DMS79 treated with DMSO at 0.1 percent for 48 hours (cell line): Measurements from ENCODE around the gene LDB3.

Experiments used
- DNase-seq: peaks from one replicate; lab custom pipeline; 2025; lab: John Stamatoyannopoulos, UW

LDB3 gene

DNA sequence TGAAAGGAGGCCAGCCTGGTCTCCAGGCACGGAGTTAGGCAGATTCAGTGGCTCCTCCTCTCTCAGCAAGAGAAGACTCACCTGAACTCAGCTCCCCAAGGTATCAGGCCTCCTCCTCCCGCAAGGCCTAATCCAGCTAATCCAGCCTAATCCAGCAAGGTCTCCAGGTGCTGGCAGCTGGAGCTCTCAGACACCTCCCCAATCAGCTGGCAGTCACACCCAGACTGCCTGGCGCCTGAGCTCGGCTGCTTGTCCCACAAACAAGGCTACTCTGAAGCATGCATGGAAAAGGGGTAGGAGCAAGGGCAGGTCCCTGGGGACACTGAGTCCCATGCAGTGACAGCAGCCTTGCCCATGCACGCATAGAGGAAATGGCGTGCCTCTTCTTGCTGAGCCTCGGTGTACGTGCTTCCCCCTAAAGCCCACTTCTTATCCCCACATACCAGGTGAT is 17.3 kb upstream of the LDB3 start:
- no peak for DNase-seq

DNA sequence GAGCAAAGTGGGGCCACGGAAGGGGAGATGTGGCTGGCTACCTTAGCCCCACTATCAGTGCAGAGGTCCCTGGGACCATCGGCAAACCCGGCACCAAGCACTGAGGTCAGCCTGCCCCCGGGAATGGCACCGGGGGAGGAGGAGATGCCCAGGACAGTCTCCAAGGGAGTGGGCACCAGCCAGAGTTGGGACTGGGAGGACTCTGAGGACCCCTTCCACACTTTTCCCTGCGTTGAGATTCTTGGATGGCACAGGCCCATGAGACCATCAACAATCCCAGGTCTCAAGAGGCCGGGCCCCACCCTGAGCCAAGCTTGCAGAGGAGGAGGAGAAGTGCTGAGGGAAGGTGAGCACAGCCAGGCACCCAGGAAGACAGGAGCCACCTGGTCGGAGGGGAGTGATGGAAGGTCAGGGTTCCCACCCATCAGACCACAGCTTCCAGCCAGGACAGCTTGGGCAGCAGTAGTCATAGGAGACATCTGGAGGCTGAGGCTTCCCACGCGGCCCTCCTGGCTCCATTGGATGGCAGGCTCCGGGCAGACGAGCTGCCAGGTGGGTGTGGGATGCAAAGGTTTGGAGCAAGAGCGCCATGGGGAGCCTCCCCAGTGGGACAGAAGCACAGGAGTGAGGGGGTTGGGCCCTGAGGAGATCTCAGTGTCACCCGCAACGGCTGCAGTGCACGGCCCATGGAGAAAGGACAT is 16.5 kb upstream of the LDB3 start:
- no peak for DNase-seq

DNA sequence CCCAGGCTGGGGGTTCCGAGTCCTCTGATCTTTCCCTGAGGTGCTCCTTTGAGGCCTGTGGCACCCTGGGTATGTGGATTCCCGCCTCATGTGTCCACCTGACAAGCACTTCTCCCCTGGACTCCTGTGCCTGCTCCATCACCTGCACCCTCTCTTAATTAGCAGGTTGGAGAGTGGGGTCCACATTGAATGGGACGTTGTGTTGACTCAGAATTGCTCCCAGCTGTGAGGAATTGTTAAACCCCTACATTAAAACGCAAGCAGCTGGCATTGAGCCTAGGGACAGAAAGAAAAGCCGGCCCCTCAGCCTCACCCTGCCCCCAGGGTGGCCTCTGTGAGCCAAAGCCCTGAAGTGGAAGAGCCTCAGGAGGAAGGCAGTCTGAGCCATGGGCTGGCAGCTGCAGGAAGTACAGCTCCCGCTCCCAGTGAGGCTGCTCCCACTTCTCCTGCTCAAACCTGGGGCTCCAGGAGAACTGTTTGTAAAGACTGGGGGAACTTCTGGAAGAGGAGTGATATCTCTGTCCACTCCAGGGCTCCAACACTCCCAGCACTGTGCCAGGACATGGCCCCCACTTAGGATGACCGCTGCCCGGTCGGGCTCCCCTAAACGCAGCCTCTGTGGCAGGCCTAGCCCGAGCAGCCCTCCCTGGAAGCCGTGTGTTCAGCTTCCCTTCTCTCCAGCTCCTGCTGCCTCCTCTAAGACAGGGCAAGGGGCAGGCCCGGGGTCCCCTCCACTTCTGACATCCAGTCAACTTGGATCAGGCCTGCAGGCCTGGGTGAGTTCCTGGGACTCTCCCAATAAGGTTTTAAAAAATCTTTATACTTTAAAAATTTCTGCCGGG is 15.7 kb upstream of the LDB3 start:
- DNase-seq: peak; percentile 71

DNA sequence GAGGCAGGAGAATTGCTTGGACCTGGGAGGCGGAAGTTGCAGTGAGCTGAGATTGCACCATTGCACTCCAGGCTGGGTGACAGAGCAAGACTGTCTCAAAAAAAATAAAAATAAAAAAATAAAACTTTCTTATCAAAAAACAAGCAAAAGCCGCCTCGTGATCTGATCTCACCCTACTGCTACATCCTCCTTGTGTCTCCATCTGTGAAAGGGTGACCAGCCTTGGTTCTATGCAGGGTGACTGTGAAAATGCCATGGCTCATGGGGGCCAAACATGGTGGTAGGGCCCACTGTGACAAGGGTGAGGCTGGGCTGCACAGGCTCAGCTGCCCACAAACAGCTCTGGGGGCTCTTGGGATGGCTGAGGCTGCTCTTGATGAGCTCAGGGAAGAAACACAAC is 14.9 kb upstream of the LDB3 start:
- no peak for DNase-seq

DNA sequence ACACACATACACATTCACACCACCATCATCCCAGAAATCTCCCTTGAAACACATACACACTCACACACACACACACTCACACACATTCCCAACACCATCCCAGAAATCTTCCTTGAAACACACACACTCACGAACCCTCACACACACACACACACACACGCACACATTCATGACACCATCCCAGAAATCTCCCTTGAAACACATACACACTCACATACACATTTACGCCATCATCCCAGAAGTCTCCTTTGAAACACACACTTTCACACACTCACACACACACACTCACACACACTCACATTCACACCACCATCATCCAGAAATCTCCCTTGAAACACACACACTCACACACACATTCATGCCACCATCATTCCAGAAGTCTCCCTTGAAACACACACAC is 14.3 kb upstream of the LDB3 start:
- no peak for DNase-seq

DNA sequence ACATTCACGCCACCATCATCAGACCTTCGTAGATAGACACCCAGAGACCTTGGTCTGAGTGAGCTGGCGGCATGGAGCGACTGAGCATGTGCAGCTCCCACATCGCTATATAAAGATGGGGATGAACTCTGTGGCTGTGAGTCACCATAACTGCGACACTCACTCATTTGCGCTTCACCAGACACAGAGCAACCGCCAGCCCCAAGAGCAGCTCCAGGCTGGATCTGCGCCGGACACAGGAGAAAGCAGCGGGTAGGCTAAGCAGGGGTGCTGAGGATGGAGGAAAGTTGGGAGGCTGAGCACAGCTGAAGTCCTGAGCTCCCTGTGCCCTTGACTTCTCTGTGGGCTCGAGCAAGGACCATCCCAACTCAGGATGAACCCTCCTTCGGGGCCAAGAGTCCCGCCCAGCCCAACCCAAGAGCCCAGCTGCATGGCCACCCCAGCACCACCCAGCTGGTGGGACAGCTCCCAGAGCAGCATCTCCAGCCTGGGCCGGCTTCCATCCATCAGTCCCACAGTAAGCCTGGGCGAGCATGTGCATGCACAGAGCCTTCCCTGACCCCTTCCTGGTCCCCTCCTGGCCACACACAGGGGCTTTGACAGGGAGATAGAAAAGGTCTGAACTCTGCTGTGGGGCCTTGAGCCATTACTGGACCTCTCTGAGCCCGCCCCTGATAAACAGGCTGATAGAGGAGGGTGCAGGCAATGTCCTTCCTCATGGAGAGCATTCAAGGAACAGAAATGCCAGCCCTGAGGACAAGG is 13.7 kb upstream of the LDB3 start, which contains the start of gene OPN4:
Gene OPN4 (plus strand): TSS at position 137 of the 762 bp plus-strand sequence. CDS start 237 bp downstream, at position 374.
- DNase-seq: no peak

DNA sequence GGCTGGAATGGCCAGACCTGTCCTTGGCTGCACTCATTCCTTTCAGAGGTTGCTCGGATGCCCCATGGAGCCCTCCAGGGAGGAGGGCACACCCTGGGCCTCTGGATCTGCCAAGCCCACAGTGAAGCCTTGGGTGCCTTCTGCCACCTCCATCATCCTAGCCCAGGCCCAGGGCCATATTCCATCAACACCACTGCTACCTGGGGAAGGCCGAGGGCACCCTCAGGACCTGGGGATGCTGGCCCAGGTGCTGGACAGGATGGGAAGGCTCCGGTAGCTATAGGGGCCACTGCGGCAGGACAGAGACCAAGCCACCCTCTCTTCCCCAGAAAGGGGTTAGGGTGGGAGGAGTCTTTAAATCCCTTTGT is 13.2 kb upstream of the LDB3 start:
- DNase-seq: no peak

DNA sequence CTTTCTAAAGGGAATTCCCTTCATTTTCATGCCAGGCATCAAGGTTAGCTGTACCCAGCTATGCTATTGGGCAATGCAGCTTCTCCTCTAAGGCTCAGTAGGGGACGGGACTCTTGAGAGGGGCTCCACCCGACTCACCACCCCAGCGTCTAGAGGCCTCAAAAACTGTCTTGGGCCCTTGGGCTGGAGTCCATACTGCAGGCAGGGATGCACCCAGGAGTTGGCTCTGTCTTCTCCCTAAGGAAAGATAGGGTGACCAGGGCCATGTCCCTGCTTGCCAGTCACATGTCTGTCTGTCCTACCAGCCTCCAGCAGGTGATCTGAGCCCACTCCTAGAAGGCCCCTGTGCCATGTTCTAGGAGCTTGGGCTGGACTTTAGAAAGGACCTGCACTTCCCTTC is 12.7 kb upstream of the LDB3 start:
- DNase-seq: no peak

DNA sequence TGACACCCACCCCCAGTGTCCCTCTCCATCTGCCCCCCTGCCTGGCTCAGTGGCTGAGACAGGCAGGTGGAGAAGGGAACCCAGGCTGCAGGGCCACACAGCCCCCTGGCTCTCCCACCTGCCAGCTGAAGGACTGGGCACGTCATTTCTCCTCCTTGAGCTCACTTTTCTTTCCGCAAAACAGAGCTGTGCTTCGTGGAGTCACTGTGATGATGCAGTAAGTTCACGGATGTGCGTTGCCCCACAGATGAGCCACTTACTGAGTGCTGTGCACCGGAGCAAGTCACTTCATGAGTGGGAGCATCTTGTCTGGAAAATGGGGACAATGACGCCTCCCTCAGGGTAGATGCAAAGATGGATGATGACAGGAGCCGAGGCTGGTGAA is 11.3 kb upstream of the LDB3 start:
- no peak for DNase-seq

DNA sequence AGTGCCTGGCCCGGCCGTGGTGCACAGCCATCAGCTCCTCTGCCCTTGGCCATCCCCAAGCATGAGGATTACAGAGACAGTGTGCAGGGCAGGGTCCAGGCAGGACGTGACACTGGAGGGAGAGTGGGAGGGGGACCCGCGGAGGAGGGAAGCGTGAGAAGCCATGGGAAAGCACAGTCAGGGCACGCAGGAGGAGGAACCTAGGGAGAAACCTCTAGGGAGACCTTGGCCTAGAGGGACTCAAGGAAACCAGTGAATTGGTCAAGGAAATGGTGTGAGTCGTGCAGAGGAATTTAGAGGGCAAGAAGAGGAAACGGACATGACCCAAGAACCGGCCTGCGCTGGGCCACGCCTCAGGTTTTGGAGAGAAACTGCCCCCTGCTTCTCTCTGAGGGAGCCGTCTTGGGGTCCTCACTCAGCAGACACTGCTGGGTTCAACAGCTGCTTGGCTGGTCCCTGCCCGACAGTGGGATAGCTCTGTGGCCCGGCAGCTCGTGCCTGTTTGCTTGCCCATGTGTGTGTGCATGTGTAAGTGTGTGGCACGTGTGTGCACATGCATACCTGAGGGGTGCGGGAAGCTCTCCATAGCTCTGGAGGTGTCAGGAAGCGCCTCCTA is 10.8 kb upstream of the LDB3 start:
- no peak for DNase-seq

DNA sequence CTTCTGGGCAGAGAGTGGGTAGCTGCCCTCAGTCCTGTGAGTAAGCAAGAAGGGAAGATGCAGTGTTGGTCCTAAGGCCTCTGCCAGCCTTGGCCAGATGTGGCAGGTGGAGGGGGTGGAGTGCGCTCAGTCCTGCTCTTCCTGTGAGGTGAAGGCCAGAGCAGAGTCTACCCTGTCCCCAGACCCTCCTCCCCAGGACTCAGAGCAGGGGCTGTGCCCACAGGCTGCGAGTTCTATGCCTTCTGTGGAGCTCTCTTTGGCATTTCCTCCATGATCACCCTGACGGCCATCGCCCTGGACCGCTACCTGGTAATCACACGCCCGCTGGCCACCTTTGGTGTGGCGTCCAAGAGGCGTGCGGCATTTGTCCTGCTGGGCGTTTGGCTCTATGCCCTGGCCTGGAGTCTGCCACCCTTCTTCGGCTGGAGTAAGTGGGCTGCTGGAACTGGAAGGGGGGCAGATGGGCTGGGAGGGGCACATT is 10.0 kb upstream of the LDB3 start:
- DNase-seq: no peak

DNA sequence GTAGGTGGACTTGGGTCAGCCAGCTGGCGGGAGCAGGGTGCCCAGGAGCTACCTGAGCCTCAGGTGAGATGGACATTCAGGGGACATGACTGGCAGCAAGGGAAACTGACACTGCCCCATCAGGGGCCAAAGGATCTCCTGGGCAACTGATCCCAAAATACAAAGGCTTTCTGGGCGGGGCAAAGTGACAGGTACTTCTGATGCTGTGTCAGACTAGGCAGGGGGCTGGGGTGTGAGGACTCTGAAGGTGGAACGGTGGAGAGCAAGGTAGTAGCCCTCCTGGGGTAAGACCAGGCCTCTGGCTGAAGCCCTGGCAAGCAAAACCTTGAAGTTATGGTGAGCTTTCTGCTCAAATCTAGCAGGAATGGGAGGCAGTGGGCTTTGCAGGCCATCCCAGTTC is 9.6 kb upstream of the LDB3 start:
- DNase-seq: no peak

DNA sequence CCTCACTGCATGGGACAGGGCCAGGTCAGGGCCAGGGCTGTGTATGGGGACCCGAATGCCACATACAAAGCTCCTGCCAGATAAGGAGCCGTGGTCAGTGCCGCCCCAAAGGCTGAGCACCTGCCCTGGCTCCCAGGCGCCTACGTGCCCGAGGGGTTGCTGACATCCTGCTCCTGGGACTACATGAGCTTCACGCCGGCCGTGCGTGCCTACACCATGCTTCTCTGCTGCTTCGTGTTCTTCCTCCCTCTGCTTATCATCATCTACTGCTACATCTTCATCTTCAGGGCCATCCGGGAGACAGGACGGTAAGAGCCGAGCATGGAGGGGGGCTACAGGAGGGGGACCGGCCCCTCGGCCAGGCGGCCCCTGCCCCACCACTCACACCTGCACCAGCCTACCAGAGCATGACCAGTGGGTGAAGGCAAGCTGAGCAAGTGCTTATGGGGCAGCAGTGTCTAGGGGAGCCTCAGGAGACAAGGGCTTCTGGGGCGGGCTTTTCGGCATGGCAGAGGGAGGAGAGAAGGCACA is 9.1 kb upstream of the LDB3 start:
- DNase-seq: no peak

DNA sequence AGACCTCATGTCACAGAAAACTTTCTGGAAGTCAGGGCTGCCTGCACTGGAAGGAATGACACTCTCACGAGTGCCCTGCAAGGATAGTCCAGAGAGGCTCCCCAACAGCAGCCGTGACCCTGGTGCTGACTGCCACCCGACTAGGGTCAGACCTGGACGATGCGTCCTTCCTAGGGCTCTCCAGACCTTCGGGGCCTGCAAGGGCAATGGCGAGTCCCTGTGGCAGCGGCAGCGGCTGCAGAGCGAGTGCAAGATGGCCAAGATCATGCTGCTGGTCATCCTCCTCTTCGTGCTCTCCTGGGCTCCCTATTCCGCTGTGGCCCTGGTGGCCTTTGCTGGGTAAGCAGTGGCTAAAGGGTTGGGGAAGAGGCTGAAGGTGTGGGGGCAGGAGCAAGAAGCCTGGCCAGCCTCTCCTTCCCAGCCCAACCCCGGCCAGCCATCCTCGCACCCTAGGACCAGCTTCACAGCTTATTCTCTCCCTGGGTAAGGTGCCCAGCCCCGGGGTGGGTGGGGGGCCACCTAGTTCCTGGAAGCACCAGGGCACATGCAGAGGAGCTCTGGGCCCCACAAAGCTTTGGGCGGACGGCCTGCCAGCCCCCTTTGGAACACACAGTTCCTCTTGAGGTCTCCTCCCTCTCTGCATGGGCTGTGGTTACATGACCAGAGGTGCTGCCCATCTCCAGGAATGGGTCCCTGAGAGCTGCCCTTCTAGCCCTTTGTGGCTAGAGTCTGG is 8.4 kb upstream of the LDB3 start:
- DNase-seq: no peak

DNA sequence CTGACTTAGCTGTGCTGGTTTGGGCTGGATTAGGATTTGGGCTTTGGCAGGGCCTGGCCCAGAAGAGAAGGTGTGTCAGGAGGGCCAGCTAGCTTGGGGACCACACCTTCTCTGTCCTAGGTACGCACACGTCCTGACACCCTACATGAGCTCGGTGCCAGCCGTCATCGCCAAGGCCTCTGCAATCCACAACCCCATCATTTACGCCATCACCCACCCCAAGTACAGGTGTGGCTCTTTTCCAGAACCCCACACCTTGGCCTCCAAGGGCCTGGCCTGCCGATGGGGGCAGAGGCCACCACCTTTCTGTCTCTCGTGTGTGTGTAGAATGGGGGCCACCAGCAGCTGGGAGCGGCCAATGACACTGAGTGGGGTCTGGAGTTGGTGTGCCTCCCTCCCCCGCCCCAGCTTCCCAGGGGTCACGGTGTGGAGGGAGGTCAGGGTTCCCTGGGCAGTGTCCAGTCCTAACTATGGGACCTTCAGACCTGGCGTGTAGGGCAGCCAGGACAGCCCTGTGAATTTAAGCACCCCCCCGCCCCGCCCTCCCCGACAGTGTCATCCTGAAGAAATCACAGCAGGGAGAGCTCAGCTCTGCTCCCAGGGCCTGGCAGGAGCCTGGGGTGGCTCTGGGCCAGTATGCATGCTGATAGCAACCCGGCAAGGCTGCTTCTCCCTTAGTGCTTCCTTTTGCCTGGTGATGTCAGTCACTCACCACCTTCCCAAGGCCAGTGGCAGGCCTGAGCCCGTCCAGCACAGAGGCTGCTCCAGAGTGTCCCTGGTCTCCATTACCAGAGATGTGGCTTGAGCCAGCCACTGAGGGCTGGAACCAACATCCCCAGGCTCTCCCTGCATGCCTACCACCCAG is 6.9 kb upstream of the LDB3 start:
- DNase-seq: no peak

DNA sequence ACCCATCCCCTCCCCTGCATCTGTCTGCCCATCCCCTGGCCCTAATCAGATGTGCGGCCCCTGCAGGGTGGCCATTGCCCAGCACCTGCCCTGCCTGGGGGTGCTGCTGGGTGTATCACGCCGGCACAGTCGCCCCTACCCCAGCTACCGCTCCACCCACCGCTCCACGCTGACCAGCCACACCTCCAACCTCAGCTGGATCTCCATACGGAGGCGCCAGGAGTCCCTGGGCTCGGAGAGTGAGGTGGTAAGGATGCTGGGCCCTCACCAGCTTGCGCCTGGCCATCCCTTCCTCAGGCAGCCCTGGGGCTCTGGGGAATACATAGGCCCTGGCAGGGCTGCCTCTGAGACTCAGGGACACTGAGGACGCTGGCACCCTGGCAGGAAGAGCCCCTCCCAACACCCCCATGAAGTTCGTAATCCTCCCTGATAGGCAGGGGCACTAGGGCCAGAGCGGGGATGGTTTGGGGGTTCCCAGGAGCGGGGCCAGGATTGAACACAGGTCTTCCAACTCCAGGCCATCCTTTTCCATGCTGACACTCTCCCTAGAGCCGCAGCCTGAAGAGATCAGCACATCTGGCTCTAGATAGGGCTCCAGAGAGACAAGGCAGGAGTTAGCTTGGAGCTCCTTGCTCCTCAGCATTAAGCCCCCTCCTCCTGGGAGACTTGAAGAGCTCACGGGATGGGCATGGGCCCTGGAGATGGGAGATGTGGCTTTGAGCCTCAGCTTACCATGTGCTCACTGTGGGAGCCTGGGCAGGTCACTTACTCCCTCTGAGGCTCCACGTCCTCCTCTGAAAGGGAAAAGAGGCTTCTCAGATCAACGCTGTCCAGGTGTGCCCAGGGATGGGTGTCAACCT is 5.9 kb upstream of the LDB3 start:
- DNase-seq: no peak

DNA sequence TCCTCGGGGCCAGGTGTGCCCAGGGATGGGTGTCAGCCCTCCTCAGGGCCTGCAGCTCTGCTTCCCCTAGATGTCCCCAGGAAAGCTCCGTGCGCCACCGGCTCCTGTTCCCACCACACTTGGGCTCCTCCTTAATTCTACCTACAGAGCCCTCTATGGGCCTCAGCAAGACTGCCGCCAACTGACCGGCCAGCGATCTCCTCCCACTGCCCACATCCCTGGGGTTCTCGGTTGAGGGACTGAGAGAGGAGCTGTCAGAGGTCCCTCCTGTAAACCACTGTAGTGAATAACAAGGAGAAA is 5.3 kb upstream of the LDB3 start:
- no peak for DNase-seq

DNA sequence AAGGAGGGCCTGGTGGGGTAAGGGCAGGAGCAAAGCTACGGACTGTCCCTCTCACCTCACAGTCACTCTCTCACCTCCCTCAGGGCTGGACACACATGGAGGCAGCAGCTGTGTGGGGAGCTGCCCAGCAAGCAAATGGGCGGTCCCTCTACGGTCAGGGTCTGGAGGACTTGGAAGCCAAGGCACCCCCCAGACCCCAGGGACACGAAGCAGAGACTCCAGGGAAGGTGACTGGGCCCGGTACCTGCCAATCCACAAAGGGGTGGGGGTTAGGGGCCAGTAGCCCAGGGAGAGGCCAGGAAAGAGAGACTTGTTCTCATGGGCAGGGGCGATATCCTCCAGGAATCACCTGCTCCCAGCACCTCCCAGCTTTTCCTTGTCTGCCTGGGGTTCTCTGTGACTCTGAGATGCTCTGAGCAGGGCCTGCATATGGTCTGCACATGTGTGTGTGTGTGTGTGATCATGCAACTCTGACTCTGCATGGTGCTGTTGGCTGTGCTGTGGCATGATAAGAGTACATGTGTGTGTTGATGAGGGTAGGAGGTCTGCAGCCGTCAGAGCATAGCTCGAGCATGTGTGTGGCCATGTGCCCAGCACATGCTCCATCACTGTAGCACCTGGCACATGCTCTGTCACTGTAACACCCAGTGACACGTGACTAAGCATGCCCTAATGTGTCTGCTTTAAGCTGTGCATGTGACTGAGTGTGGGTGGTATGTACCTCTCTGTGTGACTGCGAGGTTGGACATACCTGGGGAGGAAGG is 4.6 kb upstream of the LDB3 start:
- DNase-seq: no peak
